GM13977 (cell line): ENCODE results near the gene HNRNPUL2.

ENCODE experiments used
- DNase-seq: peaks from one replicate; pipeline ENCODE4 v3.0.0; 2012; ENCODE audit warnings: low spot score
- CTCF ChIP-seq: IDR thresholded peaks from 2 replicates; pipeline ENCODE4 v1.5.1; 2012; ENCODE audit warnings: mild to moderate bottlenecking, control low read depth; ENCODE audit not compliant: insufficient read depth; ENCODE audit errors: extremely low read depth, missing control alignments
- in situ Hi-C: fragments of 300-500 bp; cut with MboI; formaldehyde crosslinking; loops from one replicate; pipeline ENCODE4 v1.12.0; 2022; ENCODE audit warnings: low sequenced_read_pairs, low pct_unique_long_range_greater_than_20kb, mixed read lengths, inconsistent platforms; ENCODE audit not compliant: unreplicated experiment

HNRNPUL2 gene

GRCh38 chr11:62710001-62710345 lies 17.3 kb downstream of the HNRNPUL2 start:
- TF ChIP-seq CTCF: no peak
- in situ Hi-C loops: no loop called here
- DNase-seq: peak; percentile 38

- in situ Hi-C loops: no loop called here
- peak; percentile 92 for DNase-seq
- peak; percentile 14 for TF ChIP-seq CTCF
Observed at GRCh38 chr11:62709247-62710000, 17.8 kb downstream of the HNRNPUL2 start.

DNA sequence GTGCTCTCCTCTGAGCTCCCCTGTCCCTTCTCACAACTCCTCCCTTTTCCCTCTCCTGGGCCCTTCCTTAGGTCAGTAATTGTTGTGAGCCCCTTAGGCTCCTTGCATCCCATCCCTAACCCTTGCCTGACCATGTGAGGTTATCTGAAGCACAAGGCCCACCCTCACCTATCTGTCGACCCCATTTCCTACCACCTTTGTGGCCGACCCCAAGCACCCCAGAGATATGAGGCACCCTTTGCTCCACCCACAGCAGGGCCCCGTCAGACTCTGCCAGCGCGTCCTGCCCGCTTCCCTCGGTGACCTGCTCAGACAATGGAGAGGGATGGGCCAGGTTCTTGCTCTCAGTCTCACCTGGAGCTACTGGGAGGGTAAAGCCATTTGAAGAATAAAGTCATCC lies 18.5 kb downstream of the HNRNPUL2 start:
- DNase-seq: no peak
- TF ChIP-seq CTCF: no peak
- in situ Hi-C loops: no loop called here

GRCh38 chr11:62708392-62708791 lies 18.9 kb downstream of the HNRNPUL2 start:
- in situ Hi-C loops: no loop called here
- no peak for DNase-seq
- TF ChIP-seq CTCF: no peak

DNA sequence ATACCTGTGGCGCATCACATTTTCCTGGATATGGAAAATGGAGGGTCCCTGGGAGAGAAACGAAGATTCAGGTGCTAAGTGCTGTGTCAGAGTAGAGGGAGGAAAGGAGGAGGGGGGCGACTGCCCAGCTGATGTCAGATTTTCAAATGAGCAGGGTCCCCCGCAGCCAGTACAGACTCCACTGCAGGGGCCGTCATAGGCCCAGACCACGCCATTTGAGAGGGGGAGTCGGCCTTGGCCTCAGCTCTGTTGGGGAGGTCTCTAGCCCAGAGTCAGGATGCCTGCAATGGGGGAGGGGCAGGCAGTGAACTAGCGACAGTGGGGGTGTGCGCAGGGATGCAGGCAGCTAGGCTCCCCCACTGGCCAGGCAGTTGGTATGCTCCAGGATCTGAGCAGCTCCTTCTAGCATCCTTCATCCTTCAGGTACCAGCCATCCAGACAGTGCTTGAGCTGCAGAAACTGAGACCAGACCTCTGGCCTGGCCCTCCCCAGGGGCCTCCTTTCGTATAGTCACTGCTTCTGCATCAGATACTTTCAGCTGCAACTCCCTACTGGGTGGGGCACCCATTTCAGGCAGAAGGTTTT lies 19.9 kb downstream of the HNRNPUL2 start, which contains the start of the genes BSCL2 and GNG3:
TSS of gene BSCL2 (minus strand) at position 148 of the 585 bp plus-strand sequence. CDS start 229 bp downstream, outside the sequence.
TSS of gene GNG3 (plus strand) at position 400 of the 585 bp plus-strand sequence. CDS start 620 bp downstream, outside the sequence.
- in situ Hi-C loops: no loop called here
- DNase-seq: no peak
- TF ChIP-seq CTCF: no peak

- in situ Hi-C loops: no loop called here
- no peak for DNase-seq
- TF ChIP-seq CTCF: no peak
Observed at GRCh38 chr11:62706850-62707247, 20.4 kb downstream of the HNRNPUL2 start.
